PC-3 (cell line): ENCODE data around the gene PNLIP. TPM values are rescaled to one million over a fixed set of nuclear protein-coding genes. Genes with fewer than 3 reads are reported as not detected.

Experiments used
- ATAC-seq: fragments of 200-7000 bp; cut with Tn5 transposase; 2 replicates; pipeline ENCODE4 v1.9.1; 2020; ENCODE audit warnings: mild to moderate bottlenecking, moderate library complexity
- BruUV-seq: library from RNA; stranded (reverse); fragments of 400-500 nt; replicated peaks from 2 replicates; lab custom pipeline; 2021; lab: Mats Ljungman, UMichigan
- CTCF ChIA-PET: fragments of 300-600 bp; sonication (Branson Sonifier 250); formaldehyde crosslinking; loops from one replicate; lab custom pipeline; 2022; ENCODE audit warnings: antibody characterized with exemption; lab: Charles Lee
- POLR2A ChIA-PET: fragments of 300-600 bp; sonication (Branson Sonifier 250); formaldehyde crosslinking; loops from one replicate; lab custom pipeline; 2022; ENCODE audit warnings: antibody characterized with exemption; ENCODE audit not compliant: unreplicated experiment; lab: Charles Lee
- DNase-seq: peaks from one replicate; pipeline ENCODE4 v3.0.0-alpha.2; 2015
- H2AFZ ChIP-seq: fragments of 300-600 bp; sonication (generic); 2 replicates; pipeline ENCODE4 v1.6.0; 2016; ENCODE audit warnings: antibody characterized with exemption, low read length
- H3F3A ChIP-seq: fragments of 300-600 bp; sonication (generic); one replicate; pipeline ENCODE4 v1.6.0; 2017; ENCODE audit warnings: antibody characterized with exemption, low read length, control low read depth, mild to moderate bottlenecking; ENCODE audit not compliant: unreplicated experiment
- H3K27ac ChIP-seq: fragments of 300-600 bp; sonication (generic); 2 replicates; pipeline ENCODE4 v1.5.1; 2016; ENCODE audit warnings: mild to moderate bottlenecking, low read length
- H3K27me3 ChIP-seq: fragments of 300-600 bp; sonication (generic); 2 replicates; pipeline ENCODE4 v1.6.1; 2016; ENCODE audit warnings: low read length, mixed read lengths
- H3K36me3 ChIP-seq: fragments of 300-600 bp; sonication (generic); 2 replicates; pipeline ENCODE4 v1.6.1; 2016; ENCODE audit warnings: low read depth, mixed run types, low read length, mixed read lengths
- H3K4me1 ChIP-seq: fragments of 300-600 bp; sonication (generic); 2 replicates; pipeline ENCODE4 v1.5.1; 2016; ENCODE audit warnings: low read length; ENCODE audit not compliant: insufficient read depth
- H3K4me2 ChIP-seq: fragments of 300-600 bp; sonication (generic); 2 replicates; pipeline ENCODE4 v1.6.0; 2016; ENCODE audit warnings: low read length
- H3K4me3 ChIP-seq: fragments of 300-600 bp; sonication (generic); 2 replicates; pipeline ENCODE4 v1.5.1; 2016; ENCODE audit warnings: mild to moderate bottlenecking, low read length, mixed read lengths
- H3K79me2 ChIP-seq: fragments of 300-600 bp; sonication (generic); 2 replicates; pipeline ENCODE4 v1.6.1; 2017; ENCODE audit warnings: low read length, mixed read lengths
- H3K9ac ChIP-seq: fragments of 300-600 bp; sonication (generic); 2 replicates; pipeline ENCODE4 v1.6.0; 2016; ENCODE audit warnings: mild to moderate bottlenecking, low read length
- H3K9me2 ChIP-seq: fragments of 300-600 bp; sonication (generic); replicated peaks from 2 replicates; pipeline ENCODE4 v1.6.1; 2016; ENCODE audit warnings: mixed run types, low read length, mixed read lengths
- H3K9me3 ChIP-seq: fragments of 300-600 bp; sonication (generic); 2 replicates; pipeline ENCODE4 v1.6.1; 2016; ENCODE audit warnings: low read length, mixed read lengths
- H4K20me1 ChIP-seq: fragments of 300-600 bp; sonication (generic); 2 replicates; pipeline ENCODE4 v1.6.1; 2016; ENCODE audit warnings: low read length, mixed read lengths
- CTCF ChIP-seq: fragments of 300-600 bp; sonication (generic); conservative IDR thresholded peaks from 2 replicates; pipeline ENCODE4 v1.5.1; 2017; ENCODE audit warnings: antibody characterized with exemption, low read depth, mild to moderate bottlenecking, low read length
- EZH2 ChIP-seq: fragments of 300-600 bp; sonication (generic); IDR thresholded peaks from one replicate; pipeline ENCODE4 v1.6.1; 2017; ENCODE audit warnings: antibody characterized with exemption, mild to moderate bottlenecking, low read length; ENCODE audit not compliant: unreplicated experiment
- EZH2phosphoT487 ChIP-seq: fragments of 300-600 bp; sonication (generic); IDR thresholded peaks from 2 replicates; pipeline ENCODE4 v1.6.1; 2018; ENCODE audit warnings: mild to moderate bottlenecking, antibody characterized with exemption, low read length, borderline replicate concordance
- intact Hi-C: fragments of 100-400 bp; cut with micrococcal nuclease; formaldehyde crosslinking; loops from 2 replicates; pipeline ENCODE4 v1.9.0; 2023
- total RNA-seq: library from RNA; depleted of rRNA; stranded (reverse); fragments of >200 nt; gene quantifications from 2 replicates; pipeline ENCODE4 v1.2.3, GENCODE V29; 2014

The PNLIP gene
- total RNA-seq, 1 experiment from 2014 or later = not detected

- ATAC-seq = no peak
- Histone ChIP-seq H3K9ac (no peak overlapping the region), H3K4me2 (no peak overlapping the region), H3K36me3 (no peaks in the 10 kb centered on the region), H3K4me3 (no peak overlapping the region), H2AFZ (no peak overlapping the region), H3K27me3 (peaks cover 18% of the 10 kb centered on the region; the same call in 1 of the 2 replicates), H3K9me2 (no peaks in the 10 kb centered on the region), H4K20me1 (no peaks in the 10 kb centered on the region), H3K4me1 (no peaks in the 10 kb centered on the region), H3K27ac (no peak overlapping the region), H3F3A (no peaks in the 10 kb centered on the region), H3K9me3 (no peaks in the 10 kb centered on the region), H3K79me2 (no peaks in the 10 kb centered on the region)
- CTCF ChIA-PET = no interaction called here
- POLR2A ChIA-PET = no interaction called here
- intact Hi-C loops = no loop called here
- DNase-seq = no peak
- no TSS peak for BruUV-seq
- TF ChIP-seq EZH2phosphoT487 (no peak), EZH2 (no peak), CTCF (no peak)
These were observed 11.7 kb downstream of the PNLIP start for GRCh38 chr10:116557305-116557880.

- H3K4me3 ChIP-seq = no peak overlapping the region
- no TSS peak for BruUV-seq
- 0 out of 2 replicates have a peak, but pooled peaks cover 4% of the 10 kb centered on the region for H3K27me3 ChIP-seq
- ATAC-seq = no peak
- H3K36me3 ChIP-seq = no peaks in the 10 kb centered on the region
- H3K4me2 ChIP-seq = no peak overlapping the region
- H3K9me2 ChIP-seq = no peaks in the 10 kb centered on the region
- H3K9me3 ChIP-seq = no peaks in the 10 kb centered on the region
- H3K79me2 ChIP-seq = no peaks in the 10 kb centered on the region
- H3K4me1 ChIP-seq = no peaks in the 10 kb centered on the region
- no peak for TF ChIP-seq EZH2phosphoT487
- no peak for TF ChIP-seq EZH2
- TF ChIP-seq CTCF = no peak
- H4K20me1 ChIP-seq = no peaks in the 10 kb centered on the region
- CTCF ChIA-PET = no interaction called here
- H3K9ac ChIP-seq = no peak overlapping the region
- intact Hi-C loops = no loop called here
- H3F3A ChIP-seq = no peaks in the 10 kb centered on the region
- DNase-seq = no peak
- H2AFZ ChIP-seq = no peak overlapping the region
- H3K27ac ChIP-seq = no peak overlapping the region
- POLR2A ChIA-PET = no interaction called here
These were observed 19.8 kb downstream of the PNLIP start for GRCh38 chr10:116565534-116565933.

- no peaks in the 10 kb centered on the region for H3F3A ChIP-seq
- no peak overlapping the region for H3K4me3 ChIP-seq
- no peak overlapping the region for H3K27ac ChIP-seq
- no TSS peak for BruUV-seq
- TF ChIP-seq CTCF = no peak
- no peak for TF ChIP-seq EZH2phosphoT487
- TF ChIP-seq EZH2 = no peak
- H2AFZ ChIP-seq = no peak overlapping the region
- no peaks in the 10 kb centered on the region for H4K20me1 ChIP-seq
- no peak overlapping the region for H3K4me2 ChIP-seq
- ChIA-PET CTCF (no interaction called here), POLR2A (no interaction called here)
- H3K27me3 ChIP-seq = no peaks in the 10 kb centered on the region
- H3K9ac ChIP-seq = no peak overlapping the region
- no peaks in the 10 kb centered on the region for H3K9me3 ChIP-seq
- no peaks in the 10 kb centered on the region for H3K79me2 ChIP-seq
- no peaks in the 10 kb centered on the region for H3K36me3 ChIP-seq
- intact Hi-C loops = no loop called here
- H3K4me1 ChIP-seq = no peaks in the 10 kb centered on the region
- ATAC-seq (no peak), DNase-seq (no peak)
- H3K9me2 ChIP-seq = no peaks in the 10 kb centered on the region
These were observed 21.2 kb downstream of the PNLIP start for GRCh38 chr10:116566932-116567331.
